ENCODE data around the gene MARK3. TPM values are rescaled to one million over a fixed set of nuclear protein-coding genes. Genes with fewer than 3 reads are reported as not detected.

Gene MARK3
- polyA plus RNA-seq, 3 donors, result 101 to 113 (median 104) TPM

GRCh38 chr14:103549361-103550311 lies 164.4 kb downstream of the MARK3 start:
- no peak for DNase-seq (ENCODE audit: extremely low read depth in 1 of 11, low read depth in 9 of 11, low spot score in 4 of 11)

GRCh38 chr14:103550451-103551337 lies 165.5 kb downstream of the MARK3 start:
- DNase-seq (ENCODE audit: extremely low read depth in 1 of 11, low read depth in 9 of 11, low spot score in 4 of 11), result peak in 4 of 11 donors; percentile 57 to 74 (median 70)

- no peak for DNase-seq (ENCODE audit: extremely low read depth in 1 of 11, low read depth in 9 of 11, low spot score in 4 of 11)
Observed at GRCh38 chr14:103551338-103551762, 166.1 kb downstream of the MARK3 start.

GRCh38 chr14:103552011-103552845 lies 167.0 kb downstream of the MARK3 start:
- DNase-seq (ENCODE audit: extremely low read depth in 1 of 11, low read depth in 9 of 11, low spot score in 4 of 11), result no peak

DNA sequence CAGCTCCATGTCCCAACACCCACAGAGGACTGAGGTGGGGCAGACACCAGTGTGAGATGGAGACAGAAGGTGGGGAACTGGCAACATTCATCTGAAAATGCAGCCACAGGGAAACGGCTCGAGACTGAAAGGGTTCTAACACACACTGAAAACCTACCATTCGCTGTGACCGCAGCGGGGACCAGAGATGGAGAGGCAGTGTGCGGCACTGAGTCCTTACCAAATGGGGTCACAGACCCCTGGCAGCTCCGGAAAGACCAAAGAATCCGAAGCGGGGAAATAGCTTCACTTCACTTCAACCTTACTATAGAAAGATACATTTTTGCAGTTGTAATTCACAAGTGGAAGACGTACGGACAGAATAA lies 167.6 kb downstream of the MARK3 start:
- DNase-seq (ENCODE audit: extremely low read depth in 1 of 11, low read depth in 9 of 11, low spot score in 4 of 11), result no peak

Other genes starting within 250 kb of the MARK3 start
- 100 to 1,000 TPM; 224 to 256 (median 247) TPM for gene EIF5, start 51.2 kb upstream of the MARK3 start, polyA plus RNA-seq (ENCODE audit: insufficient read length in 3 of 3)
- 100 to 1,000 TPM; 139 to 174 (median 151) TPM for gene CKB, start 137.4 kb downstream of the MARK3 start, polyA plus RNA-seq (ENCODE audit: insufficient read length in 3 of 3)
- gene TRMT61A, start 143.8 kb downstream of the MARK3 start, polyA plus RNA-seq (ENCODE audit: insufficient read length in 3 of 3), result 1 to 10 TPM; 4.9 to 9.3 (median 7.9) TPM
- 10 to 100 TPM; 29.4 to 34.2 (median 30.4) TPM for gene BAG5, start 177.2 kb downstream of the MARK3 start, polyA plus RNA-seq (ENCODE audit: insufficient read length in 3 of 3)
- gene COA8, start 177.5 kb downstream of the MARK3 start, polyA plus RNA-seq (ENCODE audit: insufficient read length in 3 of 3), result 10 to 100 TPM; 39.7 to 41.6 (median 40.5) TPM
- gene KLC1, start 243.8 kb downstream of the MARK3 start, polyA plus RNA-seq (ENCODE audit: insufficient read length in 3 of 3), result 100 to 1,000 TPM in 2 of 3 donors, 10 to 100 TPM in 1; 89.5 to 156 (median 107) TPM

Measured in renal cortex interstitium (tissue), 11 donors.